DND-41 (cell line): Measurements from ENCODE around the gene COL9A3.

Experiments
- CTCF ChIP-seq: IDR thresholded peaks from 2 replicates; pipeline ENCODE4 v1.5.1; 2012; ENCODE audit warnings: borderline replicate concordance, low read length, moderate library complexity, mild to moderate bottlenecking; ENCODE audit not compliant: poor library complexity, severe bottlenecking; ENCODE audit errors: extremely low read depth
- EZH2 ChIP-seq: IDR thresholded peaks from 3 replicates; pipeline ENCODE4 v1.6.1; 2012; ENCODE audit warnings: borderline replicate concordance, low read depth, mild to moderate bottlenecking, moderate library complexity, low read length, inconsistent platforms; ENCODE audit not compliant: severe bottlenecking

GRCh38 chr20:62843656-62844055 lies 26.8 kb downstream of the COL9A3 start:
- TF ChIP-seq EZH2 (no peak), CTCF (no peak)
